ENCODE data around the gene EPB41L2.

DNA sequence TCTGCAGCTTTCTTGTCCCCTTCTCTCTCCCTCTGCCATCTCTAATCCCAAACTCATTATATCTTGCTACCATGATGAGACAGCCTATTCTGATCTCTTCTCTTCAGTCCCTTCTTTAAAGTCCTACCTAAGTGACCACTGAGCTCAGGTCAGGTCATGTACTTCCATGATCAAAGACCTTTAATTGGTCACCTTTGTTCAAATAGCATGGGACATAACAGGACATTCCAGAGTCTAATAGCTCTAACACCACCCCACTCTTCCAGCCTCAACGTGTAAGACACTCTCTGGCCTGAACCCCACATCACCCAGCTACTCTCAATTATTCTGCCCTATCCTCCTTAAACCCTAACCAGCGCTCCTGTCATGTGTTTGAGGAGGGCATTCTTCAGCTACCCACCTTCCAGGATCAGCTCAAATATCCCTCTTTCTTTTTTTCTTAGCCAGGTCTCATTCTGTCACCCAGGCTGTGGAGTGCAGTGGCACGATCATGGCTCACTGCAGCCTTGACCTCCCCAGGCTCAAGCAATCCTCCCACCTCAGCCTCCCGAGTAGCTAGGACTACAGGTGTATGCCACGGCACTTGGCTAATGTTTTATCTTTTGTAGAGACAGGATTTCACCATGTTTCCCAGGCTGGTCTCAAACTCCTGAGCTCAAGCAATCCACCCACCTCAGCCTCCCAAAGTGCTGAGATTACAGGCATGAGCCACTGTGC, 237.9 kb downstream of the EPB41L2 start:
- TF ChIP-seq, protein P1, sequence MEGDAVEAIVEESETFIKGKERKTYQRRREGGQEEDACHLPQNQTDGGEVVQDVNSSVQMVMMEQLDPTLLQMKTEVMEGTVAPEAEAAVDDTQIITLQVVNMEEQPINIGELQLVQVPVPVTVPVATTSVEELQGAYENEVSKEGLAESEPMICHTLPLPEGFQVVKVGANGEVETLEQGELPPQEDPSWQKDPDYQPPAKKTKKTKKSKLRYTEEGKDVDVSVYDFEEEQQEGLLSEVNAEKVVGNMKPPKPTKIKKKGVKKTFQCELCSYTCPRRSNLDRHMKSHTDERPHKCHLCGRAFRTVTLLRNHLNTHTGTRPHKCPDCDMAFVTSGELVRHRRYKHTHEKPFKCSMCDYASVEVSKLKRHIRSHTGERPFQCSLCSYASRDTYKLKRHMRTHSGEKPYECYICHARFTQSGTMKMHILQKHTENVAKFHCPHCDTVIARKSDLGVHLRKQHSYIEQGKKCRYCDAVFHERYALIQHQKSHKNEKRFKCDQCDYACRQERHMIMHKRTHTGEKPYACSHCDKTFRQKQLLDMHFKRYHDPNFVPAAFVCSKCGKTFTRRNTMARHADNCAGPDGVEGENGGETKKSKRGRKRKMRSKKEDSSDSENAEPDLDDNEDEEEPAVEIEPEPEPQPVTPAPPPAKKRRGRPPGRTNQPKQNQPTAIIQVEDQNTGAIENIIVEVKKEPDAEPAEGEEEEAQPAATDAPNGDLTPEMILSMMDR (IDR thresholded peaks at IDR 0.05): no peak
- no peak for TF ChIP-seq POLR2A (IDR thresholded peaks at IDR 0.05)
